CD4-positive, alpha-beta T cell treated with Interleukin-15 for 4 hours (primary cell): ENCODE data around the gene ADAMTS14.

ENCODE experiments used
- DNase-seq: peaks from one replicate; pipeline ENCODE4 v3.0.0-alpha.2; 2020; ENCODE audit warnings: low spot score

Gene ADAMTS14

GRCh38 chr10:70784471-70784870 is 112.2 kb downstream of the ADAMTS14 start:
- no peak for DNase-seq

GRCh38 chr10:70785190-70785589 is 112.9 kb downstream of the ADAMTS14 start, which contains the start of gene TBATA:
Gene TBATA (minus strand): TSS chr10:70785377. CDS start chr10:70783379, 1,998 bp downstream.
- no peak for DNase-seq

- no peak for DNase-seq
Observed at GRCh38 chr10:70786799-70787415, 114.6 kb downstream of the ADAMTS14 start.

- no peak for DNase-seq
Observed at GRCh38 chr10:70791386-70792039, 119.2 kb downstream of the ADAMTS14 start.

GRCh38 chr10:70795613-70796012 is 123.3 kb downstream of the ADAMTS14 start:
- no peak for DNase-seq

- DNase-seq = no peak
Observed at GRCh38 chr10:70797840-70798239, 125.5 kb downstream of the ADAMTS14 start.

GRCh38 chr10:70799124-70799523 is 126.8 kb downstream of the ADAMTS14 start:
- DNase-seq = no peak

GRCh38 chr10:70801854-70802253 is 129.5 kb downstream of the ADAMTS14 start:
- DNase-seq = no peak

- DNase-seq = no peak
Observed at GRCh38 chr10:70803775-70804420, 131.6 kb downstream of the ADAMTS14 start.

- DNase-seq = no peak
Observed at GRCh38 chr10:70804421-70804808, 132.1 kb downstream of the ADAMTS14 start.

- DNase-seq = no peak
Observed at GRCh38 chr10:70805619-70806215, 133.4 kb downstream of the ADAMTS14 start.

GRCh38 chr10:70806841-70807240 is 134.5 kb downstream of the ADAMTS14 start:
- DNase-seq = no peak

GRCh38 chr10:70807556-70807955 is 135.2 kb downstream of the ADAMTS14 start:
- DNase-seq = no peak

- no peak for DNase-seq
Observed at GRCh38 chr10:70809011-70809611, 136.8 kb downstream of the ADAMTS14 start.

GRCh38 chr10:70809726-70810125 is 137.4 kb downstream of the ADAMTS14 start:
- no peak for DNase-seq

- DNase-seq = no peak
Observed at GRCh38 chr10:70810967-70811366, 138.7 kb downstream of the ADAMTS14 start.

- DNase-seq = no peak
Observed at GRCh38 chr10:70811881-70812280, 139.6 kb downstream of the ADAMTS14 start.
